ENCODE results near the gene CST8. TPM values are rescaled to one million over a fixed set of nuclear protein-coding genes. Genes with fewer than 3 reads are reported as not detected.

Gene CST8
- total RNA-seq, 2 experiments from 2014 or later = not detected

- Mint-ChIP-seq H3K4me1 (no peaks in the 10 kb centered on the region), H3K36me3 (no peaks in the 10 kb centered on the region), H3K27ac (no peak overlapping the region), H3K27me3 (peaks cover 5% of the 10 kb centered on the region), H3K9me3 (no peaks in the 10 kb centered on the region), H3K4me3 (no peak overlapping the region)
- POLR2A ChIA-PET = no interaction called here
- no peak for DNase-seq
- no peak for ATAC-seq (ENCODE audit: low read depth)
These were observed 49.7 kb downstream of the CST8 start for GRCh38 chr20:23540624-23541023.

GRCh38 chr20:23541330-23541729 is 50.4 kb downstream of the CST8 start:
- DNase-seq (no peak), ATAC-seq (ENCODE audit: low read depth) (no peak)
- POLR2A ChIA-PET = no interaction called here
- H3K4me1 Mint-ChIP-seq = no peaks in the 10 kb centered on the region
- peaks cover 5% of the 10 kb centered on the region for H3K27me3 Mint-ChIP-seq
- H3K4me3 Mint-ChIP-seq = no peak overlapping the region
- no peaks in the 10 kb centered on the region for H3K36me3 Mint-ChIP-seq
- no peak overlapping the region for H3K27ac Mint-ChIP-seq
- H3K9me3 Mint-ChIP-seq = no peaks in the 10 kb centered on the region

DNA sequence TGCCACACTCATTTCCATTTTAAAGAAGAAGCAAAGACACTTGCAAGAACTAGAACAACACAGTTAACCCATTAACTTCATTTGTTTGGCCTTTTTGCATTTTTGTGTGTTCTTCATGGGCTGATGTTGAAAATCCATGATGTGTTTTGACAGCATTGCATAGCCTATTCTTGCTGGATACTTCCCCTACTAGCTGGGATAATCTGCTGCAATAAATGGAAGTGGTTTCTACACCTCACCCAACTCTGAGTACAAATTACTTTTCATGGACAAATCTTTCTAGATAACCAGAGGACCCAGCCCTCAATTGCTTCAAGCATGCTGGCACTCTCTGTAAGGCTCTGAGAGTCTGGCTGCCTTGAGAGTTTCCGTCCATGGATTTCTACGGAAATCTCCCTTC is 50.9 kb downstream of the CST8 start:
- no peaks in the 10 kb centered on the region for H3K4me1 Mint-ChIP-seq
- H3K9me3 Mint-ChIP-seq = no peaks in the 10 kb centered on the region
- H3K27ac Mint-ChIP-seq = no peak overlapping the region
- no peaks in the 10 kb centered on the region for H3K36me3 Mint-ChIP-seq
- POLR2A ChIA-PET = no interaction called here
- ATAC-seq (ENCODE audit: low read depth) = no peak
- H3K27me3 Mint-ChIP-seq = peaks cover 5% of the 10 kb centered on the region
- no peak for DNase-seq
- no peak overlapping the region for H3K4me3 Mint-ChIP-seq

- H3K27ac Mint-ChIP-seq = no peak overlapping the region
- no peaks in the 10 kb centered on the region for H3K4me1 Mint-ChIP-seq
- peaks cover 5% of the 10 kb centered on the region for H3K27me3 Mint-ChIP-seq
- no peaks in the 10 kb centered on the region for H3K9me3 Mint-ChIP-seq
- POLR2A ChIA-PET = no interaction called here
- ATAC-seq (ENCODE audit: low read depth) (no peak), DNase-seq (no peak)
- no peak overlapping the region for H3K4me3 Mint-ChIP-seq
- no peaks in the 10 kb centered on the region for H3K36me3 Mint-ChIP-seq
These were observed 51.9 kb downstream of the CST8 start for GRCh38 chr20:23542801-23543200.

GRCh38 chr20:23544133-23544532 is 53.2 kb downstream of the CST8 start:
- DNase-seq (no peak), ATAC-seq (ENCODE audit: low read depth) (no peak)
- Mint-ChIP-seq H3K27me3 (peaks cover 5% of the 10 kb centered on the region), H3K9me3 (no peaks in the 10 kb centered on the region), H3K36me3 (no peaks in the 10 kb centered on the region), H3K4me1 (no peaks in the 10 kb centered on the region), H3K4me3 (no peak overlapping the region), H3K27ac (no peak overlapping the region)
- POLR2A ChIA-PET = no interaction called here

Other genes starting within 250 kb of the CST8 start
- gene NXT1, start 140.3 kb upstream of the CST8 start, total RNA-seq = 10 to 100 TPM; 29.9 to 31.9 TPM
- gene GZF1, start 128.9 kb upstream of the CST8 start, total RNA-seq = 10 to 100 TPM; 13.4 to 15.6 TPM
- gene NAPB, start 69.6 kb upstream of the CST8 start, total RNA-seq = 10 to 100 TPM; 18.1 to 20.7 TPM
- gene CSTL1, start 51.4 kb upstream of the CST8 start, total RNA-seq = not detected
- gene CST11, start 38.2 kb upstream of the CST8 start, total RNA-seq = not detected
- gene CST9L, start 77.4 kb downstream of the CST8 start, total RNA-seq = not detected
- gene CST9, start 114.8 kb downstream of the CST8 start, total RNA-seq = not detected
- gene CST3, start 146.8 kb downstream of the CST8 start, total RNA-seq = 1 to 10 TPM; 5.9 to 8.5 TPM
- gene CST4, start 197.9 kb downstream of the CST8 start, total RNA-seq = not detected

Data from activated naive CD8-positive, alpha-beta T cell treated with anti-CD3 and anti-CD28 coated beads, Interleukin-2, amount 10 ng/mL, durations not matched to agents 7 days and 5 days (primary cell).